ENCODE data around the gene SCRN2.
A peak's percentile ranks its signal among the peaks of the same experiment; 100 is the strongest.

The SCRN2 gene

GRCh38 chr17:47834756-47835155 is 6.3 kb downstream of the SCRN2 start:
- peaks cover 8% of the 10 kb centered on the region for H3K79me2 ChIP-seq (ENCODE audit: control insufficient read depth, insufficient read depth, low read length)
- DNase-seq, result no peak
- H3K27me3 ChIP-seq (ENCODE audit: insufficient read depth, low read length, poor library complexity), result no peaks in the 10 kb centered on the region
- H3K9ac ChIP-seq (ENCODE audit: low read length), result no peak overlapping the region
- H3K4ac ChIP-seq (ENCODE audit: low read depth, low read length), result no peak overlapping the region
- H2BK120ac ChIP-seq (ENCODE audit: low read depth, low read length), result no peak overlapping the region
- no peak overlapping the region for H3K4me3 ChIP-seq (ENCODE audit: low read length)
- no peak overlapping the region for H2BK5ac ChIP-seq (ENCODE audit: low read length)
- no CpG with 5 or more reads among the region's 5 CpGs for WGBS (ENCODE audit: extremely low coverage, insufficient coverage, low lambda C conversion rate)
- no peak overlapping the region for H4K8ac ChIP-seq (ENCODE audit: low read depth, low read length)
- H4K5ac ChIP-seq (ENCODE audit: low read length), result no peak overlapping the region
- H3K4me2 ChIP-seq (ENCODE audit: low read length), result no peak overlapping the region
- H3K79me1 ChIP-seq (ENCODE audit: low read length), result no peaks in the 10 kb centered on the region
- H3K27ac ChIP-seq (ENCODE audit: low read depth, low read length), result no peak overlapping the region
- no peaks in the 10 kb centered on the region for H3K4me1 ChIP-seq (ENCODE audit: control insufficient read depth, low read depth, low read length)
- no peaks in the 10 kb centered on the region for H3K36me3 ChIP-seq (ENCODE audit: control insufficient read depth, insufficient read depth, low read length)
- H3K56ac ChIP-seq (ENCODE audit: low read length), result no peak overlapping the region
- no peak overlapping the region for H2AK5ac ChIP-seq (ENCODE audit: low read length)
- H3K23ac ChIP-seq (ENCODE audit: low read length), result no peak overlapping the region
- no peak overlapping the region for H2BK15ac ChIP-seq (replicated peaks; ENCODE audit: low read depth)
- H3K18ac ChIP-seq (ENCODE audit: low read length), result no peak overlapping the region

DNA sequence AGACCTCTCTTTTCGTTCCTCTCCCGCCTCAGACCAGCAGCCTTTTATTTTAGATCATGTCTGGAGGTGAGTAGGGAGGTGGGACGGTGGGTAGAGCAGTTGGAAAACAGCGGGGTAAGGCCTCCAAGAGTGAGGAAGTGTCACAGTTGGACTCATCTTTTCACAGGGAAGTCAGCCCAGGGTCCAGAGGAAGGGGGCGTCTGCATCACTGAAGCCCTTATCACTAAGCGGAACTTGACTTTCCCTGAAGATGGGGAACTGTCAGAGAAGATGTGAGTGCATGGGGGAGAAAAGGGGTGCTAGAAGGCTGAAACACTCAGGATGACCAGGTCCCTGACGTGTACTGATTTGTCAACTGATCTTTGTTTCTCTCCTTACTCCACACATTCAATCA is 9.1 kb downstream of the SCRN2 start:
- no peak overlapping the region for H3K18ac ChIP-seq (ENCODE audit: low read length)
- H2BK120ac ChIP-seq (ENCODE audit: low read depth, low read length), result no peak overlapping the region
- H3K4me3 ChIP-seq (ENCODE audit: low read length), result no peak overlapping the region
- H3K9ac ChIP-seq (ENCODE audit: low read length), result peak overlapping the region; percentile 68
- no peaks in the 10 kb centered on the region for H3K36me3 ChIP-seq (ENCODE audit: control insufficient read depth, insufficient read depth, low read length)
- H3K56ac ChIP-seq (ENCODE audit: low read length), result peak overlapping the region; percentile 57
- H3K27me3 ChIP-seq (ENCODE audit: insufficient read depth, low read length, poor library complexity), result no peaks in the 10 kb centered on the region
- H3K4ac ChIP-seq (ENCODE audit: low read depth, low read length), result no peak overlapping the region
- DNase-seq, result no peak
- H3K27ac ChIP-seq (ENCODE audit: low read depth, low read length), result no peak overlapping the region
- H4K5ac ChIP-seq (ENCODE audit: low read length), result no peak overlapping the region
- H2BK5ac ChIP-seq (ENCODE audit: low read length), result no peak overlapping the region
- no CpG with 5 or more reads among the region's 7 CpGs for WGBS (ENCODE audit: extremely low coverage, insufficient coverage, low lambda C conversion rate)
- H3K23ac ChIP-seq (ENCODE audit: low read length), result no peak overlapping the region
- H3K79me1 ChIP-seq (ENCODE audit: low read length), result no peaks in the 10 kb centered on the region
- H2BK15ac ChIP-seq (replicated peaks; ENCODE audit: low read depth), result no peak overlapping the region
- no peaks in the 10 kb centered on the region for H3K4me1 ChIP-seq (ENCODE audit: control insufficient read depth, low read depth, low read length)
- peak overlapping the region; percentile 65 for H3K4me2 ChIP-seq (ENCODE audit: low read length)
- no peak overlapping the region for H2AK5ac ChIP-seq (ENCODE audit: low read length)
- no peak overlapping the region for H4K8ac ChIP-seq (ENCODE audit: low read depth, low read length)
- H3K79me2 ChIP-seq (ENCODE audit: control insufficient read depth, insufficient read depth, low read length), result peaks cover 8% of the 10 kb centered on the region

- no peak within 1 kb of the TSS for H3K27ac ChIP-seq (ENCODE audit: low read depth, low read length)
- H3K36me3 ChIP-seq (ENCODE audit: control insufficient read depth, insufficient read depth, low read length), result peaks cover under 1% of the 10 kb centered on the region
- H3K4me2 ChIP-seq (ENCODE audit: low read length), result peak within 1 kb of the TSS; percentile 65
- no peak within 1 kb of the TSS for H3K4ac ChIP-seq (ENCODE audit: low read depth, low read length)
- no peaks in the 10 kb centered on the region for H3K4me1 ChIP-seq (ENCODE audit: control insufficient read depth, low read depth, low read length)
- H3K79me1 ChIP-seq (ENCODE audit: low read length), result no peaks in the 10 kb centered on the region
- H2AK5ac ChIP-seq (ENCODE audit: low read length), result no peak within 1 kb of the TSS
- H3K18ac ChIP-seq (ENCODE audit: low read length), result no peak within 1 kb of the TSS
- peak; percentile 96 for DNase-seq
- peak within 1 kb of the TSS; percentile 86 for H3K9ac ChIP-seq (ENCODE audit: low read length)
- peak within 1 kb of the TSS; percentile 93 for H3K56ac ChIP-seq (ENCODE audit: low read length)
- no peak within 1 kb of the TSS for H3K23ac ChIP-seq (ENCODE audit: low read length)
- H4K5ac ChIP-seq (ENCODE audit: low read length), result no peak within 1 kb of the TSS
- peak within 1 kb of the TSS; percentile 83 for H3K4me3 ChIP-seq (ENCODE audit: low read length)
- no peak within 1 kb of the TSS for H2BK120ac ChIP-seq (ENCODE audit: low read depth, low read length)
- H3K79me2 ChIP-seq (ENCODE audit: control insufficient read depth, insufficient read depth, low read length), result peaks cover 8% of the 10 kb centered on the region
- no CpG with 5 or more reads among the region's 42 CpGs for WGBS (ENCODE audit: extremely low coverage, insufficient coverage, low lambda C conversion rate)
- no peak within 1 kb of the TSS for H2BK15ac ChIP-seq (replicated peaks; ENCODE audit: low read depth)
- no peaks in the 10 kb centered on the region for H3K27me3 ChIP-seq (ENCODE audit: insufficient read depth, low read length, poor library complexity)
- no peak within 1 kb of the TSS for H4K8ac ChIP-seq (ENCODE audit: low read depth, low read length)
- H2BK5ac ChIP-seq (ENCODE audit: low read length), result peak within 1 kb of the TSS; percentile 48
These were observed 9.8 kb downstream of the SCRN2 start, which contains the start of the genes LRRC46 and MRPL10 for GRCh38 chr17:47831003-47831933. Gene LRRC46, plus strand, starts transcription at chr17:47831670. Its CDS starts 320 bp downstream, at chr17:47831990. Gene MRPL10, minus strand, starts transcription at chr17:47831541. Its CDS starts 30 bp downstream, at chr17:47831511.

- WGBS (ENCODE audit: extremely low coverage, insufficient coverage, low lambda C conversion rate), result no CpG with 5 or more reads among the region's 18 CpGs
- H2BK5ac ChIP-seq (ENCODE audit: low read length), result no peak overlapping the region
- H3K27me3 ChIP-seq (ENCODE audit: insufficient read depth, low read length, poor library complexity), result no peaks in the 10 kb centered on the region
- peak overlapping the region; percentile 86 for H3K9ac ChIP-seq (ENCODE audit: low read length)
- H2BK15ac ChIP-seq (replicated peaks; ENCODE audit: low read depth), result no peak overlapping the region
- H3K79me1 ChIP-seq (ENCODE audit: low read length), result no peaks in the 10 kb centered on the region
- H4K8ac ChIP-seq (ENCODE audit: low read depth, low read length), result no peak overlapping the region
- H3K4me1 ChIP-seq (ENCODE audit: control insufficient read depth, low read depth, low read length), result no peaks in the 10 kb centered on the region
- H3K27ac ChIP-seq (ENCODE audit: low read depth, low read length), result no peak overlapping the region
- H3K23ac ChIP-seq (ENCODE audit: low read length), result no peak overlapping the region
- H3K18ac ChIP-seq (ENCODE audit: low read length), result no peak overlapping the region
- peak overlapping the region; percentile 83 for H3K4me3 ChIP-seq (ENCODE audit: low read length)
- no peak for DNase-seq
- peaks cover 2% of the 10 kb centered on the region for H3K36me3 ChIP-seq (ENCODE audit: control insufficient read depth, insufficient read depth, low read length)
- H2BK120ac ChIP-seq (ENCODE audit: low read depth, low read length), result no peak overlapping the region
- H3K4ac ChIP-seq (ENCODE audit: low read depth, low read length), result no peak overlapping the region
- no peak overlapping the region for H2AK5ac ChIP-seq (ENCODE audit: low read length)
- peak overlapping the region; percentile 93 for H3K56ac ChIP-seq (ENCODE audit: low read length)
- H4K5ac ChIP-seq (ENCODE audit: low read length), result no peak overlapping the region
- peaks cover 8% of the 10 kb centered on the region for H3K79me2 ChIP-seq (ENCODE audit: control insufficient read depth, insufficient read depth, low read length)
- peak overlapping the region; percentile 47 for H3K4me2 ChIP-seq (ENCODE audit: low read length)
These were observed 10.6 kb downstream of the SCRN2 start for GRCh38 chr17:47830396-47831002.

DNA sequence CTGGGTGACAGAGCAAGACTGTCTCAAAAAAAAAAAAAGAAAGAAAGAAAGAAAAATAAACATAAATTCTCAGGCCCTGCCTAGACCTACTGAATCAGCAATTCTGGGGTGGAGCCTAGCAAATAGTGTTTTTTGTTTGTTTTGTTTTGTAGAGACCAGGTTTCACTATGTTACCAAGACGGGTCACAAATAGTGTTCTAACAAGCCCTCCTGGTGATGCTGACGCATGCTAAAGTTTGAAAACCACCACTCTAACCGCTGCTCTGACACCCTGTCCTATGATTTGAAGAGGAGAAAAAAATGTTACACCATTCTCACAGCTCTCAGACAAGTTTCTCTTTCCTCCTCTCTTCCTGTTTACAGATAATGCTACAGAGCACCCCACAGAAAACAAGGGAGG is 11.2 kb downstream of the SCRN2 start:
- H3K4me1 ChIP-seq (ENCODE audit: control insufficient read depth, low read depth, low read length), result no peaks in the 10 kb centered on the region
- H2BK120ac ChIP-seq (ENCODE audit: low read depth, low read length), result no peak overlapping the region
- H3K79me2 ChIP-seq (ENCODE audit: control insufficient read depth, insufficient read depth, low read length), result peaks cover 8% of the 10 kb centered on the region
- H2BK5ac ChIP-seq (ENCODE audit: low read length), result no peak overlapping the region
- H3K36me3 ChIP-seq (ENCODE audit: control insufficient read depth, insufficient read depth, low read length), result peaks cover 2% of the 10 kb centered on the region
- no peak for DNase-seq
- no peaks in the 10 kb centered on the region for H3K27me3 ChIP-seq (ENCODE audit: insufficient read depth, low read length, poor library complexity)
- H3K23ac ChIP-seq (ENCODE audit: low read length), result no peak overlapping the region
- no peak overlapping the region for H4K5ac ChIP-seq (ENCODE audit: low read length)
- no CpG with 5 or more reads among the region's 3 CpGs for WGBS (ENCODE audit: extremely low coverage, insufficient coverage, low lambda C conversion rate)
- H2AK5ac ChIP-seq (ENCODE audit: low read length), result no peak overlapping the region
- H4K8ac ChIP-seq (ENCODE audit: low read depth, low read length), result no peak overlapping the region
- no peak overlapping the region for H3K4me3 ChIP-seq (ENCODE audit: low read length)
- H3K9ac ChIP-seq (ENCODE audit: low read length), result no peak overlapping the region
- H2BK15ac ChIP-seq (replicated peaks; ENCODE audit: low read depth), result no peak overlapping the region
- H3K18ac ChIP-seq (ENCODE audit: low read length), result no peak overlapping the region
- H3K4ac ChIP-seq (ENCODE audit: low read depth, low read length), result no peak overlapping the region
- no peak overlapping the region for H3K27ac ChIP-seq (ENCODE audit: low read depth, low read length)
- no peak overlapping the region for H3K56ac ChIP-seq (ENCODE audit: low read length)
- no peak overlapping the region for H3K4me2 ChIP-seq (ENCODE audit: low read length)
- H3K79me1 ChIP-seq (ENCODE audit: low read length), result no peaks in the 10 kb centered on the region
